Measurements from ENCODE around the gene TNS3. TPM values are rescaled to one million over a fixed set of nuclear protein-coding genes. Genes with fewer than 3 reads are reported as not detected.

The TNS3 gene
- total RNA-seq, 1 donor from 2014 or later, result 120 TPM

GRCh38 chr7:47432671-47433563, 149.0 kb downstream of the TNS3 start:
- Mint-ChIP-seq H3K9me3 (ENCODE audit: low read depth) (no peaks in the 10 kb centered on the region), H3K4me3 (ENCODE audit: low read depth) (no peak overlapping the region), H3K36me3 (ENCODE audit: insufficient read depth) (peaks cover 31% of the 10 kb centered on the region), H3K4me1 (ENCODE audit: low read depth) (peaks cover 16% of the 10 kb centered on the region), H3K27me3 (no peaks in the 10 kb centered on the region), H3K27ac (no peak overlapping the region)
- no peak for TF ChIP-seq CTCF (IDR thresholded peaks at IDR 0.05; ENCODE audit: unreplicated experiment)
- no peak for DNase-seq (ENCODE audit: low spot score, unreplicated experiment)

GRCh38 chr7:47430422-47430821, 151.5 kb downstream of the TNS3 start:
- TF ChIP-seq CTCF (IDR thresholded peaks at IDR 0.05; ENCODE audit: unreplicated experiment), result no peak
- H3K9me3 Mint-ChIP-seq (ENCODE audit: low read depth), result no peaks in the 10 kb centered on the region
- H3K36me3 Mint-ChIP-seq (ENCODE audit: insufficient read depth), result peaks cover 36% of the 10 kb centered on the region
- H3K4me3 Mint-ChIP-seq (ENCODE audit: low read depth), result no peak overlapping the region
- no peak for DNase-seq (ENCODE audit: low spot score, unreplicated experiment)
- peaks cover 16% of the 10 kb centered on the region for H3K4me1 Mint-ChIP-seq (ENCODE audit: low read depth)
- peak overlapping the region; percentile 45 for H3K27ac Mint-ChIP-seq
- no peaks in the 10 kb centered on the region for H3K27me3 Mint-ChIP-seq

GRCh38 chr7:47428768-47429472, 153.0 kb downstream of the TNS3 start:
- no peak for DNase-seq (ENCODE audit: low spot score, unreplicated experiment)
- H3K4me1 Mint-ChIP-seq (ENCODE audit: low read depth), result peaks cover 16% of the 10 kb centered on the region
- H3K4me3 Mint-ChIP-seq (ENCODE audit: low read depth), result no peak overlapping the region
- no peaks in the 10 kb centered on the region for H3K27me3 Mint-ChIP-seq
- peaks cover 37% of the 10 kb centered on the region for H3K36me3 Mint-ChIP-seq (ENCODE audit: insufficient read depth)
- H3K27ac Mint-ChIP-seq, result peak overlapping the region; percentile 47
- H3K9me3 Mint-ChIP-seq (ENCODE audit: low read depth), result no peaks in the 10 kb centered on the region
- TF ChIP-seq CTCF (IDR thresholded peaks at IDR 0.05; ENCODE audit: unreplicated experiment), result no peak

- Mint-ChIP-seq H3K36me3 (ENCODE audit: insufficient read depth) (peaks cover 40% of the 10 kb centered on the region), H3K4me1 (ENCODE audit: low read depth) (peaks cover 16% of the 10 kb centered on the region), H3K9me3 (ENCODE audit: low read depth) (no peaks in the 10 kb centered on the region), H3K4me3 (ENCODE audit: low read depth) (no peak overlapping the region), H3K27me3 (no peaks in the 10 kb centered on the region), H3K27ac (peak overlapping the region; percentile 56)
- TF ChIP-seq CTCF (IDR thresholded peaks at IDR 0.05; ENCODE audit: unreplicated experiment), result no peak
- no peak for DNase-seq (ENCODE audit: low spot score, unreplicated experiment)
Measured at GRCh38 chr7:47428052-47428767, 153.7 kb downstream of the TNS3 start.

GRCh38 chr7:47427051-47427643, 154.8 kb downstream of the TNS3 start:
- DNase-seq (ENCODE audit: low spot score, unreplicated experiment), result no peak
- Mint-ChIP-seq H3K36me3 (ENCODE audit: insufficient read depth) (peaks cover 46% of the 10 kb centered on the region), H3K27ac (no peak overlapping the region), H3K9me3 (ENCODE audit: low read depth) (no peaks in the 10 kb centered on the region), H3K4me1 (ENCODE audit: low read depth) (peaks cover 16% of the 10 kb centered on the region), H3K4me3 (ENCODE audit: low read depth) (no peak overlapping the region), H3K27me3 (no peaks in the 10 kb centered on the region)
- TF ChIP-seq CTCF (IDR thresholded peaks at IDR 0.05; ENCODE audit: unreplicated experiment), result no peak

All from progenitor cell of endocrine pancreas (in vitro differentiated cells).